ENCODE results near the gene NPLOC4. TPM values are rescaled to one million over a fixed set of nuclear protein-coding genes. Genes with fewer than 3 reads are reported as not detected.

Gene NPLOC4
- 128 TPM for total RNA-seq

DNA sequence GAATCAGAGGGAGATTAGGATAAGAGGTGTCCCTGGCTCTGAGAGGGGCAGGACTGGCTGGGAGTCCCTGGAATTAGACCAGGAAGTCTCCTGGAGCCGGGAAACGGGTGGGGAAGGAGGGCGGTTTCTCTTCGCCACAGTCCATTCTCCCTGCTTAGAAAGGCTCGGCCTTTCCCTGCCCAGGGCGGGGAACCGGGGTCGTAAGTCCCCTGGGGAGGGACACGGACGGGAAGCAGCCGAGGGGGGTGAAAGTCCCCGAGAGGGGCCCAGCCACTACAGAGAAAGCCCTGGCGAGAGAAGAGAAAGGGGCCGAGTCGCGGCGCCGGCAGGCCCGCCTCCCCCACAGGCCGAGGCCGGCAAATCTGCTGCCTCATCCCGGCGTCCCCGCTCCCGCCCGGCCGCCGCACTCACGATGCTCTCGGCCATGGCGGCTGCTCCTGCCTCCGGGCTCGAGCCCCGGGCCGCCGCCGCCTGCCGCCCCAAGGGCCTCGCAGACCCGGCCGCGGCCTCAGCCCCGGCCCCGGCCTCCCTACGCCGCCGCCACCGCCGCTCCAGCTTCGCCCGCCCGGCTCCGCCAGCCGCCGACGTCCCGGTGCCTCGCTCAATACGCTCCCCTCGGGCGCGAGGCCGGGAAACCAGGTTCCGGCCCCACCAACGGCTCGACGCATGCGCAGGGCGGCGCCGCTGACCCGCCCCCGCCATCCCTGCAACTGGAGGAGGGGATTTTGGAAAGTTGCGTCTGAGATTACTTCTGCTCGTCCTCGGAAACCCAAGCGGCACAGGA lies at the start of gene NPLOC4, which contains the start of gene TSPAN10:
Gene NPLOC4 (minus strand): TSS at position 608 of the 784 bp plus-strand sequence. CDS start 182 bp downstream, at position 426.
Gene TSPAN10 (plus strand): TSS at position 692 of the 784 bp plus-strand sequence. CDS start 5,217 bp downstream, outside the sequence.
- no peaks in the 10 kb centered on the region for H3K9me3 ChIP-seq
- no peaks in the 10 kb centered on the region for H3K36me3 ChIP-seq
- intact Hi-C loops (cut with DNase I), result loop anchor here (1.0 to 5.0 kb wide), 2 partner anchors 30 to 66 kb away; partner anchors contain the start of genes CCDC137, MRPL12 and OXLD1
- peak; percentile 14 to 90 for DNase-seq (ENCODE audit: low spot score in 2 of 2)
- H3K4me3 ChIP-seq, result peak within 1 kb of the TSS; percentile 80 to 89
- TF ChIP-seq, protein P1, sequence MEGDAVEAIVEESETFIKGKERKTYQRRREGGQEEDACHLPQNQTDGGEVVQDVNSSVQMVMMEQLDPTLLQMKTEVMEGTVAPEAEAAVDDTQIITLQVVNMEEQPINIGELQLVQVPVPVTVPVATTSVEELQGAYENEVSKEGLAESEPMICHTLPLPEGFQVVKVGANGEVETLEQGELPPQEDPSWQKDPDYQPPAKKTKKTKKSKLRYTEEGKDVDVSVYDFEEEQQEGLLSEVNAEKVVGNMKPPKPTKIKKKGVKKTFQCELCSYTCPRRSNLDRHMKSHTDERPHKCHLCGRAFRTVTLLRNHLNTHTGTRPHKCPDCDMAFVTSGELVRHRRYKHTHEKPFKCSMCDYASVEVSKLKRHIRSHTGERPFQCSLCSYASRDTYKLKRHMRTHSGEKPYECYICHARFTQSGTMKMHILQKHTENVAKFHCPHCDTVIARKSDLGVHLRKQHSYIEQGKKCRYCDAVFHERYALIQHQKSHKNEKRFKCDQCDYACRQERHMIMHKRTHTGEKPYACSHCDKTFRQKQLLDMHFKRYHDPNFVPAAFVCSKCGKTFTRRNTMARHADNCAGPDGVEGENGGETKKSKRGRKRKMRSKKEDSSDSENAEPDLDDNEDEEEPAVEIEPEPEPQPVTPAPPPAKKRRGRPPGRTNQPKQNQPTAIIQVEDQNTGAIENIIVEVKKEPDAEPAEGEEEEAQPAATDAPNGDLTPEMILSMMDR (IDR thresholded peaks at IDR 0.05), result peak in 1 of 3 experiments; percentile 7
- H3K27ac ChIP-seq, result peak within 1 kb of the TSS; percentile 78 to 85
- peaks cover 9 to 17% of the 10 kb centered on the region in 2 donors for H3K4me1 ChIP-seq
- H3K27me3 ChIP-seq, result no peaks in the 10 kb centered on the region

DNA sequence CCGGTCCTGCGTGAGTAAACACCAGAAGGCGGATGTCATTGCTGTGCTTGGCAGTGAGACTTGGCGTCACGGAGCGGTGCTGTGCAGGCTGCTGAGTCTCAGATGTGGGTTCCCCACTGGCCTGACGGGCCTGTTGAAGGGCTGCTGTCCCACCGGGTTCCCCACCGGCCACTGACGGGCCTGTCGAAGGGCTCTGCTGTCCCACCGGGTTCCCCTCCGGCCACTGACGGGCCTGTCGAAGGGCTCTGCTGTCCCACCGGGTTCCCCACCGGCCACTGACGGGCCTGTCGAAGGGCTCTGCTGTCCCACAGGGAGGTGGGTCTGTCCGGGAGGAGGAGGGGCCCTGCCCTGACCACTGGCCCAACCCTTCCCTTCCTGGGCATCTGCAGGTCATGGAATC lies 49.7 kb upstream of the NPLOC4 start:
- H3K27me3 ChIP-seq, result no peaks in the 10 kb centered on the region
- H3K4me3 ChIP-seq, result no peak overlapping the region
- H3K4me1 ChIP-seq, result peaks cover 14 to 20% of the 10 kb centered on the region in 2 donors
- H3K27ac ChIP-seq, result no peak overlapping the region
- TF ChIP-seq, protein P1 (IDR thresholded peaks at IDR 0.05), result no peak
- intact Hi-C loops (cut with DNase I), result no loop called here
- DNase-seq (ENCODE audit: low spot score in 2 of 2), result no peak
- H3K36me3 ChIP-seq, result peaks cover 56 to 59% of the 10 kb centered on the region in 2 donors
- H3K9me3 ChIP-seq, result no peaks in the 10 kb centered on the region

DNA sequence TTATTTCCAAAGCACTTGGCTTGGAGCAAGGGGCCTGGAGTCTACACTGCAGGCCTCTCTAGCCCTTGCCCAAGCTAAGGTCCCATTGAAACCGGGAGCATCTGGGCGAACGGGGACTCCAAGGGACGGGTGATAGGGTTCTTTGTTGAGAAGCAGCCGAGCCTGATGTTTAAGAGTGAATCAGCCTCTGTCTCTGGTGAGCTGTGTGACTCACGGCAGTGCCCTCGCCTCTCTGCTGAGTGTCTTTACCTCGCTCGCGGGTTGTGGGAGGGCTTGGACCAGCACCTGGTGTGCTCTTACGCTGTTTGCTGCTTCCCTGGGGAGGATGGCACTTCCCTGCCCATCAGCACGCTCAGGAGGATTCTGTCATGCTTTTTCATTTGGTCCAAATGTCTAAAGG lies 48.2 kb upstream of the NPLOC4 start:
- no peak for DNase-seq (ENCODE audit: low spot score in 2 of 2)
- intact Hi-C loops (cut with DNase I), result no loop called here
- Histone ChIP-seq H3K4me1 (peaks cover 14 to 20% of the 10 kb centered on the region in 2 donors), H3K36me3 (peaks cover 41 to 44% of the 10 kb centered on the region in 2 donors), H3K9me3 (no peaks in the 10 kb centered on the region), H3K27me3 (no peaks in the 10 kb centered on the region), H3K4me3 (peak overlapping the region; percentile 66 to 84), H3K27ac (peak overlapping the region; percentile 82 to 89)
- TF ChIP-seq, protein P1 (IDR thresholded peaks at IDR 0.05), result no peak

DNA sequence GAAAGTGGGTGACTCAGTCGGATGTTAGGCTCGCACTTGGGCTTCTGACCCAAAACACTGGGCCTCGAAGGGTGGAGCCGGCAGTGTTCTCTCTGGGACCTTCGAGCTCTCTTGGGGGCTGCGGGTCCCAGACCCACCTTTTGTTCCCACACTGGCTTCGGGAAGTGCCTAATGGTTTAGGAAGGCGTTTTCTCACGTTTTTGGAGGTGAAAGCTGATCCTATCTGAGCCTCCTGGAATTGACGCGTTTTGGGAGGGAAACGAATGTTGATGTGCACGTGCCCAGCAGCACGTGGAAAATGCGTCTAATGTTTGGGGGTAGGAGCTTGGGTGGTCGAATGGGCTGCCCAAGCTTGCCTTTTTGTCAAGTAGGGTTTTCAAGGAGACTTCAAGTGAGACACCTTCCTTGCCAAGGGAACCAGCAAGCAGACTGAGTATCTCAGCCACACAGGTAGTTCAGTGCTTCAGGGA lies 47.6 kb upstream of the NPLOC4 start:
- H3K27me3 ChIP-seq, result no peaks in the 10 kb centered on the region
- intact Hi-C loops (cut with DNase I), result no loop called here
- H3K4me3 ChIP-seq, result peak overlapping the region; percentile 66 to 84
- no peak for DNase-seq (ENCODE audit: low spot score in 2 of 2)
- TF ChIP-seq, protein P1 (IDR thresholded peaks at IDR 0.05), result no peak
- peak overlapping the region; percentile 82 to 89 for H3K27ac ChIP-seq
- peaks cover 35 to 38% of the 10 kb centered on the region in 2 donors for H3K36me3 ChIP-seq
- no peaks in the 10 kb centered on the region for H3K9me3 ChIP-seq
- H3K4me1 ChIP-seq, result peaks cover 14 to 20% of the 10 kb centered on the region in 2 donors

DNA sequence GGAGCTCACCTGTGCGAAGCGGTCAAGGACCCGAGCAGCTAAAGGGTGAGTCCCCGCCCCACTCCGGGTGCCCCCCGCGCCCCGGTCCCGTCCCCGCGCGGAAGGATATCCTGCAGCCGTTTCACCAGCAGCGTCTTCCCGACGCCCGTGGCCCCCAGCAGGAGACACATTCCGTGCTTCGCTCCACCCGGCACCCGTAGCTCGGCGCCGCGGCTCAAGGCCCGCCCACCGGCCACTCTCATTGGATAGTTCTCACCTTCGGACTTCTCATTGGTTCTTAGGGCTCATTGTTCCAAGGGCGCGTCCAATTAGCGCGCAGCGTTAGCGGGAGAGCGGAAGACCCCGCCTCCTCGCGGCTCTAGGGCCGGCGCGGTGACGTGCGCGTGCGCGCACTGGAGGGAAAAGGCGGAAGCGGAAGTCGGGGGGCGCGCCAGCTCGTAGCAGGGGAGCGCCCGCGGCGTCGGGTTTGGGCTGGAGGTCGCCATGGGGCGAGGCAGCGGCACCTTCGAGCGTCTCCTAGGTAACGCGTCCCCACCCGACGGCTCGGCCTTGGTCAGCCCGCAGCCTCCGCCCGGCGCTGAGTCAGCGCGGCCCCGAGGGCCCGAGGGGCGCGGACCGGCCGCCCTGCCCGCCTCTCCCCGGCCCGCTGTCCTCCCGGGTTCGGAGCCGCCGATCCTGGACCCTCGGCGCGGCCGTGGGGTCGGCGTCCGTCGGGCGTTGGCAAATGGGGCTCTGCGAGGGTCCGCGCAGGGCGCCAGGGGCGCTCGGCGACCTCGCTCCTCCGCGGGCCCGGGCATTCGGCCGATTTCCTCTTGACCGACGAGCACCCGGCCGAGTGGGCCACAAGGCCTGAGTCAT lies 46.9 kb upstream of the NPLOC4 start, which contains the start of the genes ARL16 and HGS:
Gene ARL16 (minus strand): TSS at position 214 of the 858 bp plus-strand sequence. CDS start 44 bp downstream, at position 170.
Gene HGS (plus strand): TSS at position 428 of the 858 bp plus-strand sequence. CDS start 56 bp downstream, at position 484.
- DNase-seq (ENCODE audit: low spot score in 2 of 2), result peak; percentile 95 to 99
- TF ChIP-seq, protein P1 (IDR thresholded peaks at IDR 0.05), result no peak
- H3K36me3 ChIP-seq, result peaks cover 28 to 31% of the 10 kb centered on the region in 2 donors
- peak within 1 kb of the TSS; percentile 82 to 89 for H3K27ac ChIP-seq
- peaks cover 14 to 20% of the 10 kb centered on the region in 2 donors for H3K4me1 ChIP-seq
- peak within 1 kb of the TSS; percentile 66 to 84 for H3K4me3 ChIP-seq
- no peaks in the 10 kb centered on the region for H3K27me3 ChIP-seq
- intact Hi-C loops (cut with DNase I), result loop anchor here (1.0 kb wide), 2 partner anchors 18 to 19 kb away; partner anchors contain the start of genes CCDC137, MRPL12 and OXLD1
- H3K9me3 ChIP-seq, result no peaks in the 10 kb centered on the region

All from ascending aorta (tissue), 2 donors.